B cell (primary cell): ENCODE results near the gene SMIM41. TPM values are rescaled to one million over a fixed set of nuclear protein-coding genes. Genes with fewer than 3 reads are reported as not detected.
"Not testable (repeated sequence)": the region's sequence is repeated elsewhere in the genome, so short reads cannot be mapped to it uniquely, and the experiment has no call there.

Source experiments
- ATAC-seq: fragments of 200-7000 bp; cut with Tn5 transposase; one replicate; pipeline ENCODE4 v1.10.0; 2021; ENCODE audit warnings: low read depth, mild to moderate bottlenecking, moderate number of reproducible peaks, moderate library complexity
- CTCF ChIA-PET: fragments of 350-600 bp; sonication (Branson Sonifier 250); formaldehyde crosslinking; loops from one replicate; lab custom pipeline; 2021; ENCODE audit warnings: antibody characterized with exemption, inconsistent platforms; lab: Charles Lee
- POLR2A ChIA-PET: fragments of 350-600 bp; sonication (Branson Sonifier 250); formaldehyde crosslinking; loops from one replicate; lab custom pipeline; 2021; ENCODE audit warnings: antibody characterized with exemption; lab: Charles Lee
- DNase-seq: peaks from one replicate; pipeline ENCODE4 v3.0.0; 2013
- H2AFZ ChIP-seq: 2 replicates; pipeline ENCODE4 v1.6.1; 2012; ENCODE audit warnings: mild to moderate bottlenecking, low read depth, low read length; ENCODE audit not compliant: insufficient read depth, poor library complexity, severe bottlenecking
- H3K27ac ChIP-seq, 2 donors: 1 replicate in 1 of 2; 2 replicates in 1 of 2; pipeline ENCODE4 v1.5.1; 2012 to 2013; ENCODE audit warnings: low read length in 2 of 2, mild to moderate bottlenecking in 2 of 2, moderate library complexity in 1 of 2
- H3K27me3 ChIP-seq, 4 experiments: fragments of 200-600 bp in 1 of 4; sonication (generic) in 1 of 4; replicated peaks in 1 of 4; 1 replicate in 2 of 4; 2 replicates in 2 of 4; pipeline versions ENCODE4 v1.6.1 to v1.7.0; 2013 to 2016; ENCODE audit warnings: low read length in 3 of 4, mild to moderate bottlenecking in 2 of 4, mixed read lengths in 1 of 4, moderate library complexity in 1 of 4; ENCODE audit not compliant: insufficient read depth in 4 of 4, control insufficient read depth in 3 of 4; ENCODE audit errors: control extremely low read depth in 1 of 4
- H3K36me3 ChIP-seq, 2 experiments: replicated peaks in 1 of 2; 1 replicate in 1 of 2; 2 replicates in 1 of 2; pipeline versions ENCODE4 v1.6.1 to v1.7.1; 2013; ENCODE audit warnings: low read length in 1 of 2; ENCODE audit not compliant: insufficient read depth in 2 of 2, control insufficient read depth in 1 of 2; ENCODE audit errors: control extremely low read depth in 1 of 2, extremely low read depth in 1 of 2
- H3K4me1 ChIP-seq, 2 donors: fragments of 200-600 bp in 1 of 2; sonication (generic) in 1 of 2; 1 replicate in 1 of 2; 2 replicates in 1 of 2; pipeline versions ENCODE4 v1.5.1 to v1.6.1; 2013 to 2017; ENCODE audit warnings: low read length in 2 of 2; ENCODE audit not compliant: control insufficient read depth in 2 of 2, insufficient read depth in 2 of 2
- H3K4me2 ChIP-seq: replicated peaks from 2 replicates; pipeline ENCODE3; 2012; ENCODE audit warnings: mild to moderate bottlenecking, low read depth, low read length; ENCODE audit not compliant: poor library complexity, severe bottlenecking
- H3K4me3 ChIP-seq, 5 experiments: fragments of 200-600 bp in 1 of 5; sonication (generic) in 1 of 5; 1 replicate in 3 of 5; 2 replicates in 2 of 5; pipeline versions ENCODE4 v1.5.1 to v1.7.0; 2011 to 2016; ENCODE audit warnings: low read length in 4 of 5, mild to moderate bottlenecking in 4 of 5, low read depth in 2 of 5, control low read depth in 1 of 5, moderate library complexity in 1 of 5; ENCODE audit not compliant: insufficient read depth in 1 of 5; ENCODE audit errors: control extremely low read depth in 1 of 5, extremely low read depth in 1 of 5
- H3K79me2 ChIP-seq: fragments of 200-600 bp; sonication (generic); one replicate; pipeline ENCODE4 v1.6.0; 2016; ENCODE audit warnings: low read length; ENCODE audit not compliant: control insufficient read depth, insufficient read depth
- H3K9ac ChIP-seq: fragments of 200-600 bp; sonication (generic); 2 replicates; pipeline ENCODE4 v1.6.1; 2017; ENCODE audit warnings: mild to moderate bottlenecking, low read length, moderate library complexity
- H3K9me3 ChIP-seq, 3 donors: one replicate each; pipeline versions ENCODE4 v1.6.1 to v1.7.1; 2013; ENCODE audit warnings: low read length in 2 of 3; ENCODE audit not compliant: control insufficient read depth in 2 of 3, insufficient read depth in 1 of 3; ENCODE audit errors: control extremely low read depth in 1 of 3
- H4K20me1 ChIP-seq: 2 replicates; pipeline ENCODE4 v1.6.0; 2012; ENCODE audit warnings: mild to moderate bottlenecking, low read length; ENCODE audit not compliant: insufficient read depth, control insufficient read depth, poor library complexity, severe bottlenecking
- H3K27ac Mint-ChIP-seq: one replicate; pipeline ENCODE4 v1.8.0; 2021; ENCODE audit warnings: mixed read lengths
- H3K27me3 Mint-ChIP-seq: one replicate; pipeline ENCODE4 v1.8.0; 2021; ENCODE audit warnings: mixed read lengths
- H3K4me1 Mint-ChIP-seq: one replicate; pipeline ENCODE4 v1.8.0; 2021; ENCODE audit warnings: mixed read lengths
- H3K4me3 Mint-ChIP-seq: one replicate; pipeline ENCODE4 v1.8.0; 2021; ENCODE audit warnings: mixed read lengths
- H3K9me3 Mint-ChIP-seq: one replicate; pipeline ENCODE4 v1.8.0; 2022; ENCODE audit warnings: mixed read lengths; ENCODE audit not compliant: insufficient read depth
- CTCF ChIP-seq: fragments of 200-600 bp; IDR thresholded peaks from one replicate; pipeline ENCODE4 v1.8.0; 2022; ENCODE audit warnings: antibody characterized with exemption, mild to moderate bottlenecking
- EZH2 ChIP-seq: IDR thresholded peaks from 2 replicates; pipeline ENCODE4 v1.6.1; 2012; ENCODE audit warnings: borderline replicate concordance, low read depth, mild to moderate bottlenecking, moderate library complexity, low read length; ENCODE audit not compliant: insufficient read depth, poor library complexity, severe bottlenecking
- WGBS: methylation state at CpG from one replicate; pipeline ENCODE4 v1.1.5; 2013; ENCODE audit warnings: missing lambda C conversion rate; ENCODE audit not compliant: insufficient coverage; 5-methylcytosine and 5-hydroxymethylcytosine counted together
- intact Hi-C: fragments of 100-400 bp; cut with micrococcal nuclease; formaldehyde crosslinking; loops from one replicate; pipeline ENCODE4 v1.10.0; 2022
- polyA plus RNA-seq: library from polyadenylated mRNA; depleted of rRNA; stranded (reverse); fragments of >200 nt; gene quantifications from 2 replicates; pipeline ENCODE4 v1.2.3, GENCODE V29; 2012
- total RNA-seq, 2 donors: library from RNA; stranded (reverse); fragments of 120-200 nt in 1 of 2; gene quantifications; 1 replicate in 1 of 2; 2 replicates in 1 of 2; pipeline versions ENCODE4 v1.2.3 to v1.2.4, GENCODE V29; 2013 to 2022

Gene SMIM41
- total and polyA plus RNA-seq, 2 donors (not counting 1 experiment from before 2014, with no cell fraction given) = 0.12 TPM; not detected in 1

GRCh38 chr12:52097045-52097666, 17.7 kb downstream of the SMIM41 start:
- H3K27ac Mint-ChIP-seq = no peak overlapping the region
- no peak for TF ChIP-seq EZH2
- no peak for TF ChIP-seq CTCF
- WGBS = 84% methylated on average over 5 of the region's 21 CpGs
- H3K9ac ChIP-seq = no peak overlapping the region
- no peak overlapping the region for H3K4me2 ChIP-seq
- peaks cover 40% of the 10 kb centered on the region for H3K27me3 Mint-ChIP-seq
- ATAC-seq (no peak), DNase-seq (no peak)
- H3K4me1 ChIP-seq = no peaks in the 10 kb centered on the region
- CTCF ChIA-PET = interaction anchor here (1.0 kb wide), 1 partner anchor 72 kb away, joined by 4 read pairs; no protein-coding TSS in a partner anchor
- H3K27me3 ChIP-seq = peaks cover 0 to 11% (median 4%) of the 10 kb centered on the region in 4 experiments
- no peaks in the 10 kb centered on the region for H3K4me1 Mint-ChIP-seq
- H3K9me3 ChIP-seq = no peaks in the 10 kb centered on the region
- H4K20me1 ChIP-seq = no peaks in the 10 kb centered on the region
- H3K27ac ChIP-seq = no peak overlapping the region
- POLR2A ChIA-PET = no interaction called here
- no peaks in the 10 kb centered on the region for H3K79me2 ChIP-seq
- H2AFZ ChIP-seq = no peak overlapping the region
- H3K4me3 ChIP-seq = no peak overlapping the region
- no peak overlapping the region for H3K4me3 Mint-ChIP-seq
- H3K36me3 ChIP-seq = no peaks in the 10 kb centered on the region
- no peaks in the 10 kb centered on the region for H3K9me3 Mint-ChIP-seq
- intact Hi-C loops = no loop called here

GRCh38 chr12:52104431-52105089, 25.1 kb downstream of the SMIM41 start:
- ATAC-seq, H3K27me3 ChIP-seq, H2AFZ ChIP-seq, POLR2A ChIA-PET, H3K4me3 ChIP-seq, H3K36me3 ChIP-seq, H3K27ac ChIP-seq, H3K9me3 ChIP-seq, H4K20me1 ChIP-seq, intact Hi-C loops, H3K9me3 Mint-ChIP-seq, H3K79me2 ChIP-seq: not testable (repeated sequence)
- 38% methylated on average over 5 of the region's 10 CpGs for WGBS
- peak; percentile 55 for DNase-seq
- Mint-ChIP-seq H3K4me3 (peak overlapping the region; percentile 81), H3K4me1 (peaks cover 18% of the 10 kb centered on the region), H3K27ac (peak overlapping the region; percentile 74), H3K27me3 (peaks cover 13% of the 10 kb centered on the region)
- Histone ChIP-seq H3K4me2 (peak overlapping the region; percentile 44), H3K4me1 (peaks cover 14 to 16% of the 10 kb centered on the region in 2 donors), H3K9ac (peak overlapping the region; percentile 26)
- CTCF ChIA-PET = interaction anchor here (0.7 to 4.0 kb wide), 7 partner anchors 13 to 121 kb away, joined by 3 to 19 read pairs (median 4); no protein-coding TSS in a partner anchor
